Left ventricle myocardium inferior (tissue), 1 donor: ENCODE data around the gene CCDC149. TPM values are rescaled to one million over a fixed set of nuclear protein-coding genes. Genes with fewer than 3 reads are reported as not detected.

Source experiments
- DNase-seq: peaks from one replicate; pipeline ENCODE4 v3.0.0-alpha.2; 2020
- H3K27ac ChIP-seq: fragments of 200-600 bp; replicated peaks from 2 replicates; pipeline ENCODE4 v1.8.0; 2021
- H3K27me3 ChIP-seq: fragments of 200-600 bp; 2 replicates; pipeline ENCODE4 v1.8.0; 2021; ENCODE audit warnings: low read depth
- H3K36me3 ChIP-seq: fragments of 200-600 bp; 2 replicates; pipeline ENCODE4 v1.8.0; 2021
- H3K4me1 ChIP-seq: fragments of 200-600 bp; 2 replicates; pipeline ENCODE4 v1.8.0; 2021
- H3K4me3 ChIP-seq: fragments of 200-600 bp; 2 replicates; pipeline ENCODE4 v1.8.0; 2021; ENCODE audit warnings: mild to moderate bottlenecking, moderate library complexity
- H3K9me3 ChIP-seq: fragments of 200-600 bp; replicated peaks from 2 replicates; pipeline ENCODE4 v1.8.0; 2021
- CTCF ChIP-seq: fragments of 200-600 bp; IDR thresholded peaks from 2 replicates; pipeline ENCODE4 v1.8.0; 2021; ENCODE audit warnings: antibody characterized with exemption, mild to moderate bottlenecking, borderline replicate concordance
- intact Hi-C: fragments of 100-400 bp; cut with micrococcal nuclease; formaldehyde crosslinking; loops from one replicate; pipeline ENCODE4 v1.11.0; 2022
- total RNA-seq: library from RNA; stranded (reverse); fragmentation: NEBNext Ultra II Directional; extraction: Animal tissue kit (Norgen Biotek cat#: 25700); gene quantifications from one replicate; pipeline ENCODE4 v1.2.1, GENCODE V29; 2021
- donor health status: DM: no; HTN: yes; CAD: no; lungs with severe emphysema.

The CCDC149 gene
- total RNA-seq, 1 donor from 2014 or later: 9.0 TPM

DNA sequence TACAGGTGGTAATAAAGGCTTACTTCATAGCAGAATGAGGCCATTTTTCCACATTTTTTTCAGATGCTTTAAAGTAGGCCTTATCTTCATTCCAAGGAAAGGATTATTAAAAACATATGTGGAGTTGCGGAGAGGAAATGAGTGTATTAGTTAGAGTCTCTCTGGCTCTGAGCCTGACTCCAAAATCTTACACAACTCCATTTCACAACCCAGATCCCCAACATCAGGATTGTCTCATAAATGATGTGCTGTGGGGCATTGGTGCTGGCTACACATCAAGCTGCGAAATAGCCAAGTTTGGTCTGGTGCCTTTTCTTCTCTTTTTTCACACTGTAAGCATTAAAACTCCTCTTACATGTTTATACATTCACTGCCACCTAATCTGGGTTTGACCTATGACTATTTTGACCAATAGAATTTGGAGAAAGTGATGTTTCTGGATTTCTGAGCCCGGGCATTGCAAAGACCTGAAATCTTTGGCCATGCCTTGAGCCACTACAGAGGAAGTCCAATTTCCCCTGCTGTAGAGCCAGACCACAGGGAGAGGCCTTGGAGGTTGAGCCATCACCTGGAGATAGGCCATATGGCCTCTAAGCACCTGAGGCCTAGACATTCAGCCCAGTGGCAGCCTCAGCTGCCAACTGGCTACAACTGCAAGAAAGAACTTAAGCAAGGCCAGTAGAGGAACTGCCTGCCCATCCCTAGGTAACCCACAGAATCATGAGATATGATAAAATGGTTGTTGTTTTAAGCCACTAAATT is 134.2 kb downstream of the CCDC149 start:
- intact Hi-C loops: no loop called here
- no peak for TF ChIP-seq CTCF
- H3K4me1 ChIP-seq: peaks cover 25% of the 10 kb centered on the region
- no peaks in the 10 kb centered on the region for H3K36me3 ChIP-seq
- H3K9me3 ChIP-seq: no peaks in the 10 kb centered on the region
- H3K27me3 ChIP-seq: no peaks in the 10 kb centered on the region
- H3K27ac ChIP-seq: peak overlapping the region; percentile 60
- no peak overlapping the region for H3K4me3 ChIP-seq
- DNase-seq: peak; percentile 28

DNA sequence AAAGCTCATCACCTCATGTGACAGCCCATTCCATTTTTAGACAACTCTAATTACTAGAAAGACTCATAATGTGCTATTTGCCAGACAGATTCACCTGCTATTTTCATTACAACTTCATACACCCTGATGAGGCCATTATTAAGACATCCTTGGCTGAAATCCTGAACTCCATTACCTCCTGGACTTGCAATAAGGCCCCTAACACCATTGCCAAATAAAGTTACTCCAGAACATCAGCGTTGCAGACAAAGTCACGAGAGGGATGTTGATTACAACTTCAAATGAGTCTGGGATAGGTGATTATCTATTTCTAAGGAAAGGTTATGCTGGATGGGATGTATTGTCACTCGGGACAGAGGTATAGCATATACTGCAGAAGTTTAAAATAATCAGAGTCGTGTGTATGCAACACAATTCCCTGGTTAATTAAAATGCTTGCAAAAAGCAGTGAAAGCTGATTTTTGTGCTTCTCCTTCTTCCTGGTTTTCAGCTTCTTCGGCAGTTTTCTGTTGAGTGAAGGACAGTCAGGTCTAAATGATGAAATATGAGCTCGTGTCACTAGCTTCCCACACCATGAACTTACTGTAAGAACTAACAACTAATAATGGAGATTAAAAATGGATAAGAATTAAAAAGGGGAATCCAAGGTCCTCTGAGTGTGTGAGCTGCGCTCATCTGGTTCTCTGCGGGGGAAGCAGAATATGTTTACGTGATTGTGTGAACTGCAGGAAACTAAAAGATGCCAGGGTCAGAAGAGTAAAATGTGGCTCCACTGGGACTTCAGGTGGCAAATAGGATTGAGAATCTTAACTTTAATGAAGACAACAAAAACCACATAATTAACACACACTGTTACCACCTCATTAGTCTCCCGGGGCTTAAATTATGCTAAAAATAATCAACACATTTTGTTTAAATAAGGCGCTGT is 135.0 kb downstream of the CCDC149 start:
- DNase-seq: no peak
- Histone ChIP-seq H3K4me3 (no peak overlapping the region), H3K36me3 (no peaks in the 10 kb centered on the region), H3K27ac (peak overlapping the region; percentile 45), H3K27me3 (no peaks in the 10 kb centered on the region), H3K4me1 (peaks cover 21% of the 10 kb centered on the region), H3K9me3 (no peaks in the 10 kb centered on the region)
- intact Hi-C loops: no loop called here
- no peak for TF ChIP-seq CTCF

- intact Hi-C loops: no loop called here
- TF ChIP-seq CTCF: no peak
- Histone ChIP-seq H3K4me3 (no peak overlapping the region), H3K27me3 (no peaks in the 10 kb centered on the region), H3K4me1 (peaks cover under 1% of the 10 kb centered on the region), H3K27ac (no peak overlapping the region), H3K9me3 (no peaks in the 10 kb centered on the region), H3K36me3 (no peaks in the 10 kb centered on the region)
- no peak for DNase-seq
These were observed 137.1 kb downstream of the CCDC149 start for GRCh38 chr4:24775750-24776149.

- no peak for DNase-seq
- H3K4me1 ChIP-seq: no peaks in the 10 kb centered on the region
- no peak overlapping the region for H3K4me3 ChIP-seq
- H3K9me3 ChIP-seq: no peaks in the 10 kb centered on the region
- intact Hi-C loops: no loop called here
- no peak for TF ChIP-seq CTCF
- no peaks in the 10 kb centered on the region for H3K27me3 ChIP-seq
- H3K36me3 ChIP-seq: no peaks in the 10 kb centered on the region
- no peak overlapping the region for H3K27ac ChIP-seq
These were observed 137.7 kb downstream of the CCDC149 start for GRCh38 chr4:24775032-24775605.

- DNase-seq: no peak
- no peaks in the 10 kb centered on the region for H3K4me1 ChIP-seq
- no peak overlapping the region for H3K4me3 ChIP-seq
- H3K27ac ChIP-seq: no peak overlapping the region
- H3K9me3 ChIP-seq: no peaks in the 10 kb centered on the region
- no peaks in the 10 kb centered on the region for H3K27me3 ChIP-seq
- no peak for TF ChIP-seq CTCF
- H3K36me3 ChIP-seq: no peaks in the 10 kb centered on the region
- intact Hi-C loops: no loop called here
These were observed 138.4 kb downstream of the CCDC149 start for GRCh38 chr4:24774452-24774851.
